ENCODE data around the gene PRKCD.

PRKCD gene

GRCh38 chr3:53221827-53222182, 60.8 kb downstream of the PRKCD start:
- DNase-seq, result no peak

- no peak for DNase-seq
Observed at GRCh38 chr3:53222183-53222901, 61.3 kb downstream of the PRKCD start.

- no peak for DNase-seq
Observed at GRCh38 chr3:53223025-53223424, 62.0 kb downstream of the PRKCD start.

GRCh38 chr3:53223541-53223966, 62.5 kb downstream of the PRKCD start:
- DNase-seq, result no peak

- DNase-seq, result no peak
Observed at GRCh38 chr3:53224026-53224425, 63.0 kb downstream of the PRKCD start.

GRCh38 chr3:53224536-53224935, 63.5 kb downstream of the PRKCD start:
- no peak for DNase-seq

GRCh38 chr3:53225181-53225580, 64.2 kb downstream of the PRKCD start:
- DNase-seq, result no peak

GRCh38 chr3:53225651-53226050, 64.6 kb downstream of the PRKCD start:
- DNase-seq, result no peak

GRCh38 chr3:53226142-53226840, 65.3 kb downstream of the PRKCD start:
- no peak for DNase-seq

GRCh38 chr3:53226841-53227407, 65.9 kb downstream of the PRKCD start:
- DNase-seq, result no peak

GRCh38 chr3:53227993-53228885, 67.2 kb downstream of the PRKCD start:
- DNase-seq, result no peak

- no peak for DNase-seq
Observed at GRCh38 chr3:53229171-53229570, 68.2 kb downstream of the PRKCD start.

GRCh38 chr3:53229606-53230005, 68.6 kb downstream of the PRKCD start:
- DNase-seq, result no peak

GRCh38 chr3:53230041-53230621, 69.1 kb downstream of the PRKCD start:
- no peak for DNase-seq

GRCh38 chr3:53230789-53231188, 69.8 kb downstream of the PRKCD start:
- no peak for DNase-seq

- DNase-seq, result no peak
Observed at GRCh38 chr3:53231532-53232511, 70.8 kb downstream of the PRKCD start.

- no peak for DNase-seq
Observed at GRCh38 chr3:53232641-53233377, 71.8 kb downstream of the PRKCD start.

- DNase-seq, result no peak
Observed at GRCh38 chr3:53234130-53234840, 73.3 kb downstream of the PRKCD start.

GRCh38 chr3:53234841-53235232, 73.8 kb downstream of the PRKCD start:
- DNase-seq, result no peak

- no peak for DNase-seq
Observed at GRCh38 chr3:53235545-53235944, 74.5 kb downstream of the PRKCD start.
